WI38 (cell line): Measurements from ENCODE around the gene MOBP.

Experiments used
- H3K4me3 ChIP-seq: 2 replicates; pipeline ENCODE4 v1.5.1; 2011; ENCODE audit warnings: low read depth, mild to moderate bottlenecking, control low read depth, low read length
- TF ChIP-seq, protein P1 (sequence below): IDR thresholded peaks from 2 replicates; pipeline ENCODE4 v1.5.1; 2012; ENCODE audit warnings: low read depth, mild to moderate bottlenecking, control low read depth, low read length

Gene MOBP

GRCh38 chr3:39440316-39440715 is 27.2 kb upstream of the MOBP start:
- H3K4me3 ChIP-seq: no peak overlapping the region
- TF ChIP-seq, protein P1, sequence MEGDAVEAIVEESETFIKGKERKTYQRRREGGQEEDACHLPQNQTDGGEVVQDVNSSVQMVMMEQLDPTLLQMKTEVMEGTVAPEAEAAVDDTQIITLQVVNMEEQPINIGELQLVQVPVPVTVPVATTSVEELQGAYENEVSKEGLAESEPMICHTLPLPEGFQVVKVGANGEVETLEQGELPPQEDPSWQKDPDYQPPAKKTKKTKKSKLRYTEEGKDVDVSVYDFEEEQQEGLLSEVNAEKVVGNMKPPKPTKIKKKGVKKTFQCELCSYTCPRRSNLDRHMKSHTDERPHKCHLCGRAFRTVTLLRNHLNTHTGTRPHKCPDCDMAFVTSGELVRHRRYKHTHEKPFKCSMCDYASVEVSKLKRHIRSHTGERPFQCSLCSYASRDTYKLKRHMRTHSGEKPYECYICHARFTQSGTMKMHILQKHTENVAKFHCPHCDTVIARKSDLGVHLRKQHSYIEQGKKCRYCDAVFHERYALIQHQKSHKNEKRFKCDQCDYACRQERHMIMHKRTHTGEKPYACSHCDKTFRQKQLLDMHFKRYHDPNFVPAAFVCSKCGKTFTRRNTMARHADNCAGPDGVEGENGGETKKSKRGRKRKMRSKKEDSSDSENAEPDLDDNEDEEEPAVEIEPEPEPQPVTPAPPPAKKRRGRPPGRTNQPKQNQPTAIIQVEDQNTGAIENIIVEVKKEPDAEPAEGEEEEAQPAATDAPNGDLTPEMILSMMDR: no peak

- TF ChIP-seq, protein P1: 0 out of 2 replicates have a peak, but pooled peaks have one; percentile 8
- H3K4me3 ChIP-seq: no peak overlapping the region
Measured at GRCh38 chr3:39443530-39443929, 23.9 kb upstream of the MOBP start.

DNA sequence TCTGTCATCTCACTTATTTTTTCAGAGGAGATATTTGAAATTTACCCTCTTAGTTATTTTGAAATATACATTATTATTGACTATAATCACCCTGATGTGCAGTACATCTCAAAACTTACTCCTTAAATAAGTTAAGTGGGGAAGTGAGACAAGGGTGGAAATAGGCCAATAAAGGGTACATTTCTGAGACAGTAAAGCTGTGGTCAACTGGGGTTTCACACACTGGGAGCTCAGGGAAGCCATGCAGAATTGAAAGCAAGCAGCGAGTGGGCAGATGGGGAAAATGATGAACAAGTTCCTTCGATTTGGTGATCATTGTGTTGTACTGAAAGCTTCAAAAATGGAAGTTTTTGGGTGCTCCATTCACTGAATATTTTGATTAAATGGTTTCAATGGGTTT is 21.6 kb upstream of the MOBP start:
- H3K4me3 ChIP-seq: no peak overlapping the region
- TF ChIP-seq, protein P1: no peak

- TF ChIP-seq, protein P1: no peak
Measured at GRCh38 chr3:39446444-39446843, 21.0 kb upstream of the MOBP start.

DNA sequence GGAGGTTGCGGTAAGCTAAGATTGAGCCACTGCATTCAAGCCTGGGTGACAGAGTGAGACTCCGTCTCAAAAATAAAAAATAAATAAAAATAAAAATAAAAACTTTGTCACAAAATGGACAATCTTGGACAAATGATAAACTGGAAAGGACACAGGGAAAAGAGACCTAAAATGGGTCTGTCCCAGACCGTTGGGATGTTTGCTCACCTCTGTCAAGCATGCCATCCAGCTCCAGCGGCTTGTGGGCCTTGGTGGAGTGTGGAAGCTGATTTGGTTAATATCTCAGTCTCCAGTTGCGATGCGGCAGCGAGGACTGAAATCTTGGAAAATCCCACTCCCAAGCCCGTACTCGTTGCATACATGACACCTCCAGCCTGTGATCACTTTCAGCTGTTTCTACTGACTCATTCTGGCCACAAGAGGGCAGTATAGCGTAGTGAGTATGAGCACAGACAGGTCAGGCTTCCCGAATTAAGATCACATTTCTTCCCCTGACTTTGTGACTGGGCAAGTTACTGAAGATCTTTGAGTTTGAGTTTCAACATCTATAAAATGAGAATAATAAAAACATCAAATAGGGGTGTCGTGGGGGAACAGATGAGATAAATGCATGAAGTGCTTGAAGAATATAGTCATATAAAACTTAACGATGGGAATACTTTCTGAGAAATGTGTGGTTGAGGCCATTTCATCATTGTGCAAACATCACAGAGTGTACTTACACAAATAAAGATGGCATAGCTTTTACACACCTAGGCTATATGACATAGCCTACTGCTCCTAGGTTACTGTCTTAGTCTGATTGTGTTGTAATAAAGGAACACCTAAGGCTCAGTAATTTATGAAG is 19.6 kb upstream of the MOBP start:
- no peak overlapping the region for H3K4me3 ChIP-seq
- TF ChIP-seq, protein P1: peak; percentile 79

More at GRCh38 chr3:39446444-39446843, 21.0 kb upstream of the MOBP start:
- H3K4me3 ChIP-seq: no peak overlapping the region

DNA sequence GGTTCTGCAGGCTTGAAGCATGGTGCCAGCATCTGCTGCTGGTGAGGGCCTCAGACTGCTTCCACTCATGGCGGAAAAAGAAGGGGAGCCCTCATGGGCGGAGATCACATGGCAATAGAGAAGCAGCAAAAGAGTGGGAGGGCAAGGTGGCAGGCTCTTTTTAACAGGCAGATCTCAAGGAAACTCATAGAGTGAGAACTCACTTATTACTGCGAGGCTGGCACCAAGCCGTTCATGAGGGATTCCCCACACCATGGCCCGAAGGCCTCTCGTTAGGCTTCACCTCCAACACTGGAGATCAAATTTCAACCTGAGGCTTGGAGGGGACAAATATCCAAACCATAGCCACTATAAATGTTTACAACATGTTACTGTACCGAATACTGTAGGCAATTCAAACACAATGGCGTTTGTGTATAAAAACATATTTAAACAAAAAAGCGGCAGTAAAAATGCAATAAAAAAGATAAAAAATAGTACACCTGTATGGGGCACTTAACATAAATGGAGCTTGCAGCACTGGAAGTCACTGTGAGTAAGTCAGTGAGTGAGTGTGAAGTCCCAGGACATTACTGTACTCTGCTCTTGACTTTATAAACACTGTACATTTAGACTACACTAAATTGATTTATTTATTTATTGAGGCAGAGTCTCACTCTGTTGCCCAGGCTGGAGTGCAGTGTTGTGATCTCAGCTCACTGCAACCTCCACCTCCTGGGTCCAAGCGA is 18.8 kb upstream of the MOBP start:
- TF ChIP-seq, protein P1: no peak
- no peak overlapping the region for H3K4me3 ChIP-seq

DNA sequence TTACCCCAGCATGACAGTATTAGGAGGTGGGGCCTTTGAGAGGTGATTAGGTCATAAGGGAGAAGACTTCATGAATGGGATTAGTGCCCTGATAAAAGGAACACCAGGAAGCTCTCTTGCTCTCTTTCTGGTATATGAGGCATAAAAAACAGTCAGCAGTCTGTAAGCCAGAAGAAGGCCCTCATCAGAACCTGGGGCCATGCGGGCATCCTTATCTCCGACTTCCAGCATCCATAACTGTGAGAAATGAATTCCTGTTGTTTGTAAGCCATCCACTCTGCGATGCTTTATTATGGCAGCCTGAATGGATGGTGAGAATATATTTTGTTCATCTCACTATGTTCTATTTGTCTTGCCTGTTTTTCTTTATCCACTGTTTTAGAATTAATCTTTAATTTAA is 17.7 kb upstream of the MOBP start:
- TF ChIP-seq, protein P1: no peak
- no peak overlapping the region for H3K4me3 ChIP-seq
